ENCODE results near the gene TTLL9. TPM values are rescaled to one million over a fixed set of nuclear protein-coding genes. Genes with fewer than 3 reads are reported as not detected.

The TTLL9 gene
- total RNA-seq, 4 donors from 2014 or later = 0.17 to 0.34 TPM; not detected in 2

DNA sequence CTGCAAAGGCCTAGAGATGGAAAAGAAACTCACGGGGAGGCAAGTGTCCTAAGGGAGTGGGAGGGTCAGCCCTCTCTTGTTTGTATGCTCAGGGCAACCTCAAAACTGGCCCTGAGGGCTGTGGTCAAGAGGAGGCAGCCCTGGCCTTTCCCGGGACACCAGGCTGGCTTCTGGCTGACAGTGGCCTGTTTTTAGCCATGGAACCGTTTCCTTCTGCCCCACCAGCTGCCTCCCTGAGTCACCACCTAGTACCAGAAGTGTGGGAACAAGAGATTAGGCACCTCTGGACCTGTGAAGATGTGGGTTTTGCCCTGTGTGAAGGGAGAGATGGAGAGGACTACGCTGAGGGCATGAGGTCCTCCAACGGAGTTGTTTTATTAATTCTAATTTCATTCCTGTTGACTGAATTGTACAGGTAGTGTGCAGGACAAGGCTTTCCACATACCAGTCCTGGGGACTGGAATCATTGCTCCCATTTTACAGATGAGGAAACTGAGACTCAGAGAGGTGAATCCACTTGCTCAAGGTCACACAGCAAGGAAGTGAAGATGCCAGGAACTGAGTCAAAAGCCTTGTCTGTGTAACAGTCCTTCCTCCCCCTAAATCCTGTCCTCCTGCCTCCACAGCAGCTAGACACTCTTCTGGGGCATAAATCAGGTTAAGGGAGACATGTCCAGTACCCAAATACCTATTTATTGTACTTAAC is 30.5 kb upstream of the TTLL9 start:
- Histone ChIP-seq H3K36me3 (no peaks in the 10 kb centered on the region), H3K4me1 (peaks cover 44 to 55% (median 52%) of the 10 kb centered on the region in 4 donors), H3K27me3 (no peaks in the 10 kb centered on the region), H3K9me3 (no peaks in the 10 kb centered on the region), H3K4me3 (no peak overlapping the region), H3K27ac (replicated peaks in 1 of 4) (no peak overlapping the region)
- no peak for DNase-seq (ENCODE audit: extremely low spot score)
- TF ChIP-seq POLR2A (IDR thresholded peaks at IDR 0.05; ENCODE audit: low read depth) (no peak), EP300 (IDR thresholded peaks at IDR 0.05) (no peak), POLR2AphosphoS5 (IDR thresholded peaks at IDR 0.05) (no peak)
- TF ChIP-seq, protein P1, sequence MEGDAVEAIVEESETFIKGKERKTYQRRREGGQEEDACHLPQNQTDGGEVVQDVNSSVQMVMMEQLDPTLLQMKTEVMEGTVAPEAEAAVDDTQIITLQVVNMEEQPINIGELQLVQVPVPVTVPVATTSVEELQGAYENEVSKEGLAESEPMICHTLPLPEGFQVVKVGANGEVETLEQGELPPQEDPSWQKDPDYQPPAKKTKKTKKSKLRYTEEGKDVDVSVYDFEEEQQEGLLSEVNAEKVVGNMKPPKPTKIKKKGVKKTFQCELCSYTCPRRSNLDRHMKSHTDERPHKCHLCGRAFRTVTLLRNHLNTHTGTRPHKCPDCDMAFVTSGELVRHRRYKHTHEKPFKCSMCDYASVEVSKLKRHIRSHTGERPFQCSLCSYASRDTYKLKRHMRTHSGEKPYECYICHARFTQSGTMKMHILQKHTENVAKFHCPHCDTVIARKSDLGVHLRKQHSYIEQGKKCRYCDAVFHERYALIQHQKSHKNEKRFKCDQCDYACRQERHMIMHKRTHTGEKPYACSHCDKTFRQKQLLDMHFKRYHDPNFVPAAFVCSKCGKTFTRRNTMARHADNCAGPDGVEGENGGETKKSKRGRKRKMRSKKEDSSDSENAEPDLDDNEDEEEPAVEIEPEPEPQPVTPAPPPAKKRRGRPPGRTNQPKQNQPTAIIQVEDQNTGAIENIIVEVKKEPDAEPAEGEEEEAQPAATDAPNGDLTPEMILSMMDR (IDR thresholded peaks at IDR 0.05) = no peak
- intact Hi-C loops (cut with DNase I) = no loop called here
- 78% methylated on average over 5 of the region's 5 CpGs for WGBS

DNA sequence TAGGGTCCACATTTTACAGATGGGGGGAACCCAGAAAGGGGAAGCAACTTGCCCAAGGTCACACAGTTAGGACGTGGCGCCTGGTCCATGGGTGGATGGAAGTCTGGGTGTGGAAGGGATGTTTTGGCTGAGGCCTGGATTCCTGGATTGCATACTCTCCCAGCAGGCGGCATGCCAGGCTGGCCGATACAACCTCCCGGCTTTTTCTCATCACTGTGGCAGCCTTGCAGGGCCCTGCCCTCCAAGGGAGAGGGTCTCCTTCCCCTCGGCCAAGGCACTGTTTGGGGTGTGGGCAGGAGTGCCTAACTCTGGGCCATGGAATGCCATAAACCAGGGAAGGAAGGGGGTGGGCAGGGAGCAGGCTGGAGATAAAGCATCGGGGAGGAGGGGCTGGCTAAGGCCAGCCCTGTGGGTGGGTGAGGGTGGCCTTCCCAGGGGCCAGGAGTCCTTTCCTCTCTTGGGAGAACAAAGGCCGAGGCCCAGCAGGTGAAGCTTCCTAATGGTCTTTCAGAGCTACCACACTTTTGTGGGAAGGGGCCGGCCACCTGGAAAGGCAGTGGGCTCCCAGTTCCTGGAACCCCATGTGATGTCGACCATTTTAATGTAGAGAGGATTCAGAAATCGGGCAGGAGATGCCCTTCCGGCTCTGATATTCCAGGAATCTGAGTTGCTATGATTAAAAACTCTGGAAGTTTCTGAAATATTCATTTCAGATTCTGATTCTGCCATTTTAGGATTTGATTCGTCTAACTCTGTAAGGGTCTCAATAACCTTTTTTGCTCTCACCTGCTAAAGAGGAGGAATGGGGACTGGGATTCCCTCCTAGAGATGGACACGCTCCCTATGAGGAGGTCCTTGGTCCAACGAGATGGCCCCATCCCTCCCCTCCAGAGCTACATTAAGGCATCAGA is 29.3 kb upstream of the TTLL9 start:
- peaks cover 36 to 51% (median 46%) of the 10 kb centered on the region in 4 donors for H3K4me1 ChIP-seq
- H3K36me3 ChIP-seq = no peaks in the 10 kb centered on the region
- DNase-seq (ENCODE audit: extremely low spot score) = no peak
- intact Hi-C loops (cut with DNase I) = no loop called here
- peak overlapping the region in 3 of 4 donors; percentile 2 to 42 (median 36) for H3K27ac ChIP-seq (replicated peaks in 1 of 4)
- H3K4me3 ChIP-seq = no peak overlapping the region
- WGBS = 83% methylated on average over 14 of the region's 15 CpGs
- TF ChIP-seq EP300 (IDR thresholded peaks at IDR 0.05) (no peak), POLR2A (IDR thresholded peaks at IDR 0.05; ENCODE audit: low read depth) (no peak), POLR2AphosphoS5 (IDR thresholded peaks at IDR 0.05) (no peak)
- TF ChIP-seq, protein P1 (IDR thresholded peaks at IDR 0.05) = no peak
- no peaks in the 10 kb centered on the region for H3K9me3 ChIP-seq
- H3K27me3 ChIP-seq = no peaks in the 10 kb centered on the region

DNA sequence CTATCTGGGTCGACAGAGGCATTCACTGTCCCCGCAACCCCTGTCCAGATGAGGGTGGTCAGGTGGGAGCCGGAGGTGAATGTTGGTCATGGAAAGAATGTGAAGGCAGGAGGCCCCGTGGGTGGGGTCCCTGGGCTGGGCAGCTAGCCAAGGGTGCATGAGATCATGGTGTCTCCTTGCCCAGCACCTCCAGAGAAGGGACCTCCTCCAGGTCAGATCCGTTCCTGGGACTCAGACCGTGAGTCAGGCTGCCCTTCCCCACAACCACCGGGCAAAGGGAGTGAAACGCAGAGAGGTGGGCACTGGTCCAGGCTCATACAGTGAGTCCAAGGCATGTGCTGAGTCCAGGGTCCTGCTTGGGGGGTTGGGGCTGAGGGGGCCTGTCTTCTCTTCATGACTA is 28.5 kb upstream of the TTLL9 start:
- H3K27ac ChIP-seq (replicated peaks in 1 of 4) = peak overlapping the region; percentile 2 to 42 (median 22)
- no peak overlapping the region for H3K4me3 ChIP-seq
- WGBS = 42% methylated on average over 3 of the region's 8 CpGs
- TF ChIP-seq, protein P1 (IDR thresholded peaks at IDR 0.05) = no peak
- TF ChIP-seq POLR2A (IDR thresholded peaks at IDR 0.05; ENCODE audit: low read depth) = no peak
- TF ChIP-seq POLR2AphosphoS5 (IDR thresholded peaks at IDR 0.05) = no peak
- TF ChIP-seq EP300 (IDR thresholded peaks at IDR 0.05) = no peak
- intact Hi-C loops (cut with DNase I) = no loop called here
- no peak for DNase-seq (ENCODE audit: extremely low spot score)
- H3K4me1 ChIP-seq = peaks cover 29 to 44% (median 38%) of the 10 kb centered on the region in 4 donors
- H3K27me3 ChIP-seq = no peaks in the 10 kb centered on the region
- no peaks in the 10 kb centered on the region for H3K36me3 ChIP-seq
- H3K9me3 ChIP-seq = no peaks in the 10 kb centered on the region

DNA sequence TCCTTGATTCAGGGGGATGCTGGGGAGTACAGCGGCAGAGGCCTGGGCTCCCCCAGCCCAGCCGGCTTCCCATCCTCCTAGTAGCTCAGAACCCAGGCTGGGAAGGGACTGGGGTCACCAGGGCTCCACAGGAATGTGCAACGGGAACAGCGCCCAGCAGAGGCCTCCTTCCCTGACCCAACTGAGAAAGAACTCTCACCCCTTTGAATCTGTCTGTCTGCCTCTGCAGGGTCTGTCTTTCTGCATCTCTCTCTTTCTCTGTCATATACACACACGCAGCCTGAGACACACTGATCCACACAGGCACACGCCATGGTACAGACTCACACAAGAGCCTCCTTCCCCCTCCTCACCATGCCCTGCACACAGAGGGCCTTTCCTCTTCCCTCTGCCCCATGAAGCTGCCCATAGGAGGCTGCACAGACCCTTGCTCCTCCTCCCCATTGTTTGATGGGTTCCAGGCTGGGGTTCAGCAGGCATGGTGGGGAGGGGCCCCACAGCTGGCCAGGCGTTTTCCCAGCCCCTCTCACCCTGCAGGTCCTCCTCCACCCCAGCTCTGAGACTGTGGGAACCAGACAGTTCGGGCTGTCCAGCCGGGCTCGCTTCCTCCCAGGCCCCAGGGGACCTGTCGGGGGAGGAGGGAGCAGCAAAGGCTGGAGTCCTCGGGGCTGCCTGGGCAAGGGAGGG is 27.8 kb upstream of the TTLL9 start:
- no peaks in the 10 kb centered on the region for H3K27me3 ChIP-seq
- no peaks in the 10 kb centered on the region for H3K36me3 ChIP-seq
- DNase-seq (ENCODE audit: extremely low spot score) = no peak
- peak overlapping the region in 3 of 4 donors; percentile 19 to 42 (median 36) for H3K27ac ChIP-seq (replicated peaks in 1 of 4)
- H3K4me1 ChIP-seq = peaks cover 23 to 39% (median 31%) of the 10 kb centered on the region in 4 donors
- TF ChIP-seq POLR2AphosphoS5 (IDR thresholded peaks at IDR 0.05) (no peak), EP300 (IDR thresholded peaks at IDR 0.05) (no peak), POLR2A (IDR thresholded peaks at IDR 0.05; ENCODE audit: low read depth) (no peak)
- TF ChIP-seq, protein P1 (IDR thresholded peaks at IDR 0.05) = no peak
- H3K9me3 ChIP-seq = no peaks in the 10 kb centered on the region
- intact Hi-C loops (cut with DNase I) = no loop called here
- no peak overlapping the region for H3K4me3 ChIP-seq
- WGBS = 53% methylated on average over 12 of the region's 12 CpGs
